Activated naive CD4-positive, alpha-beta T cell treated with anti-CD3 and anti-CD28 coated beads, Interleukin-2, amount 50 U/mL, for 16 hours (primary cell): ENCODE results near the gene CENPO.
"Not testable (repeated sequence)": the region's sequence is repeated elsewhere in the genome, so short reads cannot be mapped to it uniquely, and the experiment has no call there.

ENCODE experiments used
- DNase-seq: peaks from one replicate; pipeline ENCODE4 v3.0.0-alpha.2; 2020

Gene CENPO

DNA sequence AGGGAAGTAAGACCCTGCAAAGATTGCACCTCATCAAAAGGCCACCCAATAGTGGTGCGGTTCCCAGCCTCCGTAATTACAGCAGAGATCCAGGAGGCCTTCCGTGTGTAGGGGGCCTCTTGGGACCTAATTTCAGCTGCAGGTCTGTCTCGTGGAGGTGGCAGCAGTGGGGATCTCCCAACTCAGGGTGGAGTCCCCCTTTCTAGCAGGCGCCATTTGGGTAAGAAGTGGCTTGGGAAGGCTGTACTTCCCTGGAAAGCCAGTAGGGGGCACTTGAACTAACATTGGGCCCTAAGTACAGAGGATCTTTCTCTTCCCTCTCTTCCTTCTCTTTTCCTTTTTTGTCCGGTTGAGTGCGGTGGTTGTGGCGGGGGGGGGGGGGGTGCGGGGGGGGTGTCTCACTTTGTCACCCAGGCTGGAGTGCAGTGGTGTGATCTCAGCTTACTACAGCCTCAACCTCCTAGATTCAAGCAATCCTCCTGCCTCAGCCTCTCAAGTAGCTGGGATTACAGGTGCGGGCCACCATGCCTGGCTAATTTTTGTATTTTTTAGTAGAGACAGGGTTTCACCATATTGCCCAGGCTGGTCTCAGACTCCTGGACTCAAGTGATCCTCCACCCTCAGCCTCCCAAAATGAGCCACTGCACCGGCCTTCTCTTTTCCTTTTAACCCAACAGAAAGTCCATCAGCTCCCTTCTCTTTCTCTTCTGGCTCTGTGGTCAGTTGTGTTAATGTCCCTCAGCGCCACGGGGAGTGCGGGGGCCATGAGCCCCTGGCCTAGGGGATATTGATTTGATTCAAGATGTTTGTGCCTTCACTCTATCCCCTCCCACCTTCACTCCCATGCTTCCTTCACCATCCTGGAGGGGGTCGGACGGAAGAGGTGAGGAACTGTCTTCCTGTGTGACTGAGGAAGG is 32.0 kb downstream of the CENPO start:
- no peak for DNase-seq

GRCh38 chr2:24825883-24826772 is 32.9 kb downstream of the CENPO start:
- no peak for DNase-seq

DNA sequence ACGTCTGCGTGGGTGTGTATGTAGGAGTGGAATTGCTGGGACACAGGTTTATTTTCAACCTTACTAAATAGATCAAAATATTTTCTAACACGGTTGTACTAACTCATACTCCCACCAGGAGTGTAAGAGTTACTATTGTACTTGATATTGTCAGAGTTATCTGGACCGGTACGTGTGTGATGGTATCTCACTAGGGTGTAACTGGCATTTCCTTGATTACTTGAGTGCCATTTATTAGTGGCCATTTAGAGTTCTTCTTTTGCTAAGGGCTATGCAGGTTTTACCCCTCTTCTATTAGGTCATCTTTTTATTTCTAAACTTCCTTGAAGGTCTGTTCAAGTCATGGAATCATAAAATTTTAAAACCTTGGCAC is 33.5 kb downstream of the CENPO start:
- DNase-seq, result no peak

- peak; percentile 70 for DNase-seq
These were observed 34.4 kb downstream of the CENPO start for GRCh38 chr2:24827321-24828237.

- no peak for DNase-seq
These were observed 35.2 kb downstream of the CENPO start for GRCh38 chr2:24828238-24828996.

- DNase-seq, result no peak
These were observed 37.1 kb downstream of the CENPO start for GRCh38 chr2:24830351-24830750.

- no peak for DNase-seq
These were observed 37.6 kb downstream of the CENPO start for GRCh38 chr2:24830786-24831185.

DNA sequence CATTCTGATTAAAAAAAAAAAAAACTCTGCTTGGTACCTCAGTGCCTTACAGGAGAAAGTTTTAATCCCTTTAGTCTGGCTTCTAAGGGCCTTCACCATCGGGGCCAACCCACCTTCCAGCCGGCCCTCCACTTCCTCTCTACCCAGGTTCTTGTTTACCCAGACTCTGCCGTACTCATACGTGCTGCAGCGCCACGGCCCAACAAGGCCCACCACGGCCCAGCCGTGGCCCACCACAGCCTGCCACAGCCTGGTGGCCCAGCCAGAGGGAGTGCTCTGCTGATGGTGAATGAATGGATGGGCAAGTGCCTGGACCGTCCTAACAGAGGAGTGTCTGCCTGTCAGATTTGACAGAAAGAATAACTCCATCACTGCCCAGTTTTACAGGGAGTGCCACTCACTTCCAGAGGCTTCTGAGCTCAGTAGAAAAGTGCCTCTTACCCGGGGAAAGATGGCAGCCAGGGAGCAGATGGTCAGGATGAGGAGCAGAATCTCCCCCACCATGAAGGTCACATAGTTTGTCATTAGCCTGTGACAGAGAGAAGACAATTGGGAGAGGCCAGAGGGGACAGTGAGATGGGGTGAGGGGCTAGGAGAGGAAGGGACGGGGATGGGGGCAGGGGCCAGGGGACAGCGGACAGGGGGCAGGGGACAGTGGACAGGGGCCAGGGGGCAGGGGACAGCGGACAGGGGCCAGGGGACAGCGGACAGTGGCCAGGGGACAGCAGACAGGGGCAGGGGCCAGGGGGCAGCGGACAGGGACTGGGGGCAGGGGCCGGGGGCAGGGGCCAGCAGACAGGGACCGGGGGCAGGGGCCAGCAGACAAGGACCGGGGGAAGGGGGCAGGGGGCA is 38.2 kb downstream of the CENPO start:
- DNase-seq, result no peak

DNA sequence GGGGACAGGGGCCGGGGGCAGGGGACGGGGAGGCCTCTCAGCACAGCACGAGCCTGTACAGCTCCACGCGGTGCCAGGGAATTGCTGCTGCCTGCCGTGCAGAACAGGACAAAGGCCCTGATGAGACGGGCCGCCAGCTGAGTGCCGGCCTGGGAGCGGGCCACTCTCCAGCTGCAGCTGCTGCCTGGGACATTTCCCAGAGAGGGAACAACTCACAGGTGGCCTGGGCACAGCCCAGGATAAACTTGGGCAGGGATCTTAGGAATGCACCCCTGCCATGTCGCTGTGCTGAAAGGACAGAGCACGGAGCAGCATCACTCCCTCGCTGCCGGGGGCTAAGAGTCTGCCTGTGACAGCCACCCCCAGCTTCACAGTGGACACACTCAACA is 38.8 kb downstream of the CENPO start:
- no peak for DNase-seq

- no peak for DNase-seq
These were observed 39.3 kb downstream of the CENPO start for GRCh38 chr2:24832521-24832920.

DNA sequence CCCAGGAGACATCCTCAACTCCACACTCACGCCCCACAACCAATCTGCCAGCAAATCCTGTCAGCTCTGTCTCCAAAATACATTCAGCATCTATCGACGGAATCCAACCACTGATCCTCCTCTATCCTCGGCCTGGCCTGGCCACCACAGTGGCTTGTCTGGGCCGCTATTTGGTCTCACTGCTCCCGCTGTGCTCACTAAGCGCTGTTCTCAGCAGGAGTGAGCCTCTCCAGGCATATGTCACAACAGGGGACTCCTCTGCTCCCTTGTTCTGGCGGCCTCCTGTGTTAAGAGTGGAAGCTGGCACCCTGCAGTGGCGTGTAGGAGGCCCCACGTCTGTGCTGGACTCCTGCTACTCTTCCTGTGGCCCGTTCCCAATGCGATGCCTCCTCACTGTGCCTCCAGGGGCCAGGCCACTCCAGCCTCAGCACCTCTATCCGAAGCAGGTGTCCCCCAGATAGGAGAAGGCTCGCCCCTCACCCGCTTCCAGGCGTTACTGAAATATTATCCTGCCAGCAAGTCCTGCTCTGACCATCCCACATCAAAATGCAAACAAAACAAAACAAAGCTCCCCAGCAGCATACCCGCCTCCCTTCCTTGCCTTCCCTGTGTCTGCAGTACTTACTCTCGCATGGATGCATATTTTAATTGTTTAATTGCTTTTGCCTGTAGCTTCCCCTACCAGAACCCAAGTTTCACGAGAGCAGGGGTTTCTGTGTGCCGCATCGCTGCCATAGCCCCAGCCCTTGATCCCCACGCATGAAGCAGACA is 39.9 kb downstream of the CENPO start:
- no peak for DNase-seq

- no peak for DNase-seq
These were observed 40.9 kb downstream of the CENPO start for GRCh38 chr2:24833821-24834732.

DNA sequence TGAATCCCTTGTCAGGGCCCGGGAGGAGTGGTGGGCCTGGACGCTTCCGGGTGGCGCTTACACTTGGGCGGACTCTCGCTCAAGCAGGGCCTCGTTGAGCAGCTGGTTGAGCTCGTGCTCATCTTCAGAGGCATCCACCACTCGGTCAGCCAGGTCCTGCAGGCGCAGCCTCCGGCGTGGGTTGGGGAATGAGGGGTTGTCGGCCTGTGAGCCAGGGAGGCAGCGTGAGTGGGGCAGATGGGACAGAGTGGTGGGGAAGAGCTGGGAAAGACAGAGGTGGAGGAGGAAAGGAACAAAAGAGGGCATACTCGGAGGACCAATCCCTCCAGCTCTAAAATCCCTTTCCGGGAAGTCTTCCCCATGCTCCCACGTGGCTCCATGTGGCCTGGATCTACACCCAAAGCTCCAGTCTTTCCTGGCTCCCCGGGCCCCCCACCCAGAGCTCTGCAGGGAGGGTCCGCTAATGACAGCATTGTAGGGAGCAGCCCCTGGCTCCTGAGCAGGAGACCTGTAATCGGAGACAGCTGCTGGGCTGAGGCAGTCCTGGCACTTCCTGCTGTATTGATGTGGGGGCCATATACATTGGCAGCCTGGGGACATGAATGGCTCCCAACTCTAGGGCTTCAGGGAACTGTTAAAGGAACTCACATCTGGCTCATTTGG is 41.6 kb downstream of the CENPO start:
- DNase-seq, result no peak

- not testable (repeated sequence) for DNase-seq
These were observed 42.2 kb downstream of the CENPO start for GRCh38 chr2:24835411-24835810.

DNA sequence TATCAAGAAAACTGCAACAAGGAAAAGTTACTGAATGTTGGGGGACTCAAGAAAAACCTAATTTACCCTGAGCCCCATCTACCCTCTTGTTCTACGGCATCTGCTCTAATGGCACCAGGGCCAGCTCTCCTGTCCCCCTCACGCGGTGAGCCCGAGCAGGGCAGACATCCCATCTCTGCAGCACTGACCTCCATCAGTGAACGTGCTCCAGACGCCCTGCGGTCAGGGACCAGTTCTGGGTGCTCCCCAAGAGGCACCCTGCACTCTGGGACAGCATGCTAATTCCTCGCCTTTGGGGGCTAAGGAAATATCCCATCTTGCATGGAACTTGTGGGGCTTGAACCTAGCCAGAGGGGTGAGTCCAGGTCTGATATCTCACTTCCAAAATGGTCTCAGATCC is 43.0 kb downstream of the CENPO start:
- DNase-seq, result no peak

DNA sequence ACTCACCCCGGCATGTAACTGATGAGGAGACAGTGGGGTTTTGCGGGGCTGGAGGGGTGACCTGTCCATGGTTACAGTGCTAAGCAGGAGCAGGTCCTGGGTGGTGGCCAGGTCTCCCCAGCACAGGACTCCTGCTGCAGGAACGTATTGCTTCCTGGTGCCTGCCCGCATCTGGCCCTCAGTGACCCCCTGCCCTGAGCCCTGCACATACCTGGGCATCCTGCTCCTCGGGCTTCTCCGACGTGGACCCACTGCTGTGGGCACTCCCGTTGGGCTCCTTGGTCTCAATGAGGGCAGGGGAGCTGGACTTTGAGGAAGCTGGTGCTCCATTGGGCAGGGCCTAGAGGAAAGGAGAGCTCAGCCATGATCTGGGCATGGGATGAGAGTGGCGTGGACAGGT is 43.5 kb downstream of the CENPO start:
- DNase-seq, result no peak

DNA sequence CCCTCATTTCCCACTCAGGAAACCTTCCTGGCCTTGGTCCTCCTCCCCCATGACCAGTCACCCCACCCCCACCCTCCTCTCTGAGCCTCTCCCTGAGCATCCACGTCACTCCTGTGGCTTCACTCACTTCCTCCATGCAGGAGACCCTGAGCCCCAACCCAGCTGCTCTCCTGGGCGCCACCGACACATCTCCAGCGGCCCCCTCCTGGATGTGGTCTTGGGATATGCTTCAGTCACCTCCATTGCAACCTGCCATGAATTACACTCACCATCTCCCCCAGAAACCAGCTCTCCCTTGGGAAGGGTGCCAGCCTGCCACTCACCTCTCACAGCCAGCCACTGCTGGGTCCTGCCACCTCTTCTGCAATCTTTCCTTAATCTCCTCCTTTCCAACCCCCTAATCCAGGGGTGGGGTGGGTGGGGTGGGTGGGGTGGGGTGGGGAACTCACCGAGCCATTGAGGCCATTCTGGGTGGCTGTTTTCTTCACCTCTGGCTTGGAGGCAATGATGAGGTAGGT is 44.8 kb downstream of the CENPO start:
- no peak for DNase-seq

DNA sequence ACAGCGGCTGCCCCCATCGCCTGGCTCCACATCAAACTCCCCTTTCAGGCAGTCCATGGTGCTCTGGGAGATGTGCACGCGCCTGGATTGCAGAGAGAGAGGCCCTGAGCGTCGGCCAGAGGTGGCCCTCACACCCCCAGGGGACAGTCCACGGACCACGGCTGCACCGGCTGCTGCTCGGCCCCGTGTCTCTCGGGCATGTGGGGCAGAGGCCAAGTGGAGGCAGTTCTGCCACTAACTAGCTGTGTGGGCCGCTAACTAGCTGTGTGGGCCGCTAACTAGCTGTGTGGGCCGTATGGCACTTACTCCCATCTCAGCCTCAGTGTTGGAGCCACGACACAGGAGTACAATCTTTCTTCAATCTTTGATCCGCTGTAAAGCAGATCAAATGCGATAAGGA is 45.3 kb downstream of the CENPO start:
- DNase-seq, result no peak
